Gastrocnemius medialis (tissue), 4 donors: Measurements from ENCODE around the gene COL4A1.

Source experiments
- POLR2A ChIP-seq, 2 donors: fragments of 450-650 bp; IDR thresholded peaks; one replicate each; pipeline ENCODE4 v1.6.1; 2017; ENCODE audit warnings: antibody characterized with exemption in 2 of 2, mild to moderate bottlenecking in 2 of 2, moderate library complexity in 2 of 2
- TF ChIP-seq, protein P1 (sequence below), 5 experiments: fragments of 450-650 bp in 3 of 5; fragments of 200-600 bp in 2 of 5; sonication (generic) in 2 of 5; IDR thresholded peaks in 4 of 5; conservative IDR thresholded peaks in 1 of 5; 1 replicate in 4 of 5; 2 replicates in 1 of 5; pipeline ENCODE4 v1.5.1; 2016 to 2019; ENCODE audit warnings: antibody characterized with exemption in 5 of 5, mild to moderate bottlenecking in 3 of 5, moderate library complexity in 3 of 5

DNA sequence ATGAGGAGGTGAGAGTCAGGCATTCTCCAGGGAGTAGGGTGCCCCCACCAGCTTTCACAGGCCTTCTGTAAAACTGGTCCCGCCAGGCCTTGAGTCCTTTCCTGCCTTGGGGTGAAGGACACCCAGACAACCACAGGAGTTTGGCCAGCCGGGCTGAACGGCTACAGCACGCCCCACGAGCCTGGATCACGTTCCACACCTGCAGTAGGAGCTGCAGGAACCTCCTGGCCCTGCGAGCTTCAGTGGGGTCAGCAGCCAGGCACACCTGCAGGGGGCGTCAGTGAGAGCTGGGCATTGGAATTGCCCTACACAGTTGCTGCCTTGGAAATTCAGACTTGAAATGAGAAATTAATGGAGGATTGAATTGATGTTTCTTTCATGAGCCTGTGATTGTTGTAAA lies 45.8 kb upstream of the COL4A1 start:
- TF ChIP-seq, protein P1, sequence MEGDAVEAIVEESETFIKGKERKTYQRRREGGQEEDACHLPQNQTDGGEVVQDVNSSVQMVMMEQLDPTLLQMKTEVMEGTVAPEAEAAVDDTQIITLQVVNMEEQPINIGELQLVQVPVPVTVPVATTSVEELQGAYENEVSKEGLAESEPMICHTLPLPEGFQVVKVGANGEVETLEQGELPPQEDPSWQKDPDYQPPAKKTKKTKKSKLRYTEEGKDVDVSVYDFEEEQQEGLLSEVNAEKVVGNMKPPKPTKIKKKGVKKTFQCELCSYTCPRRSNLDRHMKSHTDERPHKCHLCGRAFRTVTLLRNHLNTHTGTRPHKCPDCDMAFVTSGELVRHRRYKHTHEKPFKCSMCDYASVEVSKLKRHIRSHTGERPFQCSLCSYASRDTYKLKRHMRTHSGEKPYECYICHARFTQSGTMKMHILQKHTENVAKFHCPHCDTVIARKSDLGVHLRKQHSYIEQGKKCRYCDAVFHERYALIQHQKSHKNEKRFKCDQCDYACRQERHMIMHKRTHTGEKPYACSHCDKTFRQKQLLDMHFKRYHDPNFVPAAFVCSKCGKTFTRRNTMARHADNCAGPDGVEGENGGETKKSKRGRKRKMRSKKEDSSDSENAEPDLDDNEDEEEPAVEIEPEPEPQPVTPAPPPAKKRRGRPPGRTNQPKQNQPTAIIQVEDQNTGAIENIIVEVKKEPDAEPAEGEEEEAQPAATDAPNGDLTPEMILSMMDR (IDR thresholded peaks at IDR 0.05 in 4 of 5, conservative IDR thresholded peaks at IDR 0.05 in 1 of 5) = no peak
- TF ChIP-seq POLR2A (IDR thresholded peaks at IDR 0.05) = no peak
